PFSK-1 (cell line): ENCODE results near the gene DAPP1.

Source experiments
- FOXP2 ChIP-seq: optimal IDR thresholded peaks from 2 replicates; pipeline ENCODE3; 2011; ENCODE audit warnings: borderline replicate concordance, control low read depth, inconsistent platforms; ENCODE audit not compliant: insufficient read depth; ENCODE audit errors: extremely low read length, extremely low read depth
- POLR2AphosphoS5 ChIP-seq: IDR thresholded peaks from 2 replicates; pipeline ENCODE4 v1.6.1; 2012; ENCODE audit warnings: low read depth, mild to moderate bottlenecking, control low read depth, low read length, moderate library complexity
- REST ChIP-seq, 2 experiments: IDR thresholded peaks; 2 replicates each; pipeline versions ENCODE4 v1.6.1 to v1.8.0; 2011 to 2012; ENCODE audit warnings: low read depth in 2 of 2, low read length in 2 of 2, control low read depth in 1 of 2, inconsistent platforms in 1 of 2, mild to moderate bottlenecking in 1 of 2, moderate library complexity in 1 of 2; ENCODE audit not compliant: insufficient read depth in 1 of 2
- SIN3A ChIP-seq: IDR thresholded peaks from 2 replicates; pipeline ENCODE4 v1.6.1; 2012; ENCODE audit warnings: mild to moderate bottlenecking, low read length, moderate library complexity, borderline replicate concordance; ENCODE audit not compliant: insufficient read depth
- TAF1 ChIP-seq: IDR thresholded peaks from 2 replicates; pipeline ENCODE4 v1.6.1; 2012; ENCODE audit warnings: low read length, control low read depth, borderline replicate concordance; ENCODE audit not compliant: insufficient read depth

Gene DAPP1

GRCh38 chr4:99861120-99861905 is 44.7 kb downstream of the DAPP1 start:
- TF ChIP-seq FOXP2 (no peak), SIN3A (no peak)

GRCh38 chr4:99863804-99864203 is 47.2 kb downstream of the DAPP1 start:
- no peak for TF ChIP-seq REST (IDR thresholded peaks at IDR 0.05; ENCODE audit: insufficient read depth in 1 of 2, low read depth in 2 of 2, low read length in 2 of 2)
- TF ChIP-seq POLR2AphosphoS5 = no peak
- TF ChIP-seq SIN3A = no peak
- TF ChIP-seq TAF1 = no peak
- TF ChIP-seq FOXP2 = no peak

GRCh38 chr4:99868126-99868596 is 51.5 kb downstream of the DAPP1 start:
- no peak for TF ChIP-seq SIN3A
- no peak for TF ChIP-seq TAF1
- TF ChIP-seq FOXP2 = no peak
- TF ChIP-seq REST (IDR thresholded peaks at IDR 0.05; ENCODE audit: insufficient read depth in 1 of 2, low read depth in 2 of 2, low read length in 2 of 2) = no peak
- TF ChIP-seq POLR2AphosphoS5 = no peak

- TF ChIP-seq SIN3A (no peak), REST (IDR thresholded peaks at IDR 0.05; ENCODE audit: insufficient read depth in 1 of 2, low read depth in 2 of 2, low read length in 2 of 2) (no peak), POLR2AphosphoS5 (no peak), FOXP2 (no peak), TAF1 (no peak)
Measured at GRCh38 chr4:99872570-99872969, 55.9 kb downstream of the DAPP1 start.

- TF ChIP-seq TAF1 = no peak
- TF ChIP-seq SIN3A = no peak
- TF ChIP-seq POLR2AphosphoS5 = no peak
- TF ChIP-seq FOXP2 = no peak
- no peak for TF ChIP-seq REST (IDR thresholded peaks at IDR 0.05; ENCODE audit: insufficient read depth in 1 of 2, low read depth in 2 of 2, low read length in 2 of 2)
Measured at GRCh38 chr4:99875071-99875470, 58.4 kb downstream of the DAPP1 start.
